ENCODE measurements around the gene NACC2. TPM values are rescaled to one million over a fixed set of nuclear protein-coding genes. Genes with fewer than 3 reads are reported as not detected.

NACC2 gene
- total RNA-seq, 1 experiment from 2014 or later: 28.3 TPM

DNA sequence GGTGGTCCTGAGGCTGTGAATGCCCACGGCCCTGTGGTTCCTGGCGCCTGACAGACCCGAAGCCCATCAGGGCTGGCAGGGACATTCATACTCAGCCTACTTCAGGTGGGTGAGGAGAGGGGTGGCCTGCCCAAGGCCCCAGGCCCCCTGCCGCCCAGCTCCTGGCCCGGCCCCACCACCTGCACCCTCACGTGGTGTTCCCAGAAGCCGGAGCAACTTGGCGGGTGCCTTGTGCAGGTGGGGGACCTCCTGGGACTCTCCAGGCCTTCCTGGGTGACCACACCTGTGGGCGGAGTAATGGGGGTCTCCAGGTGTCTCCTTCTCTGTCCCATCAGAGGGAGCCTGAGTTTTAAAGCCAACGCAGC is 97.1 kb downstream of the NACC2 start:
- DNase-seq (ENCODE audit: low read depth): no peak

DNA sequence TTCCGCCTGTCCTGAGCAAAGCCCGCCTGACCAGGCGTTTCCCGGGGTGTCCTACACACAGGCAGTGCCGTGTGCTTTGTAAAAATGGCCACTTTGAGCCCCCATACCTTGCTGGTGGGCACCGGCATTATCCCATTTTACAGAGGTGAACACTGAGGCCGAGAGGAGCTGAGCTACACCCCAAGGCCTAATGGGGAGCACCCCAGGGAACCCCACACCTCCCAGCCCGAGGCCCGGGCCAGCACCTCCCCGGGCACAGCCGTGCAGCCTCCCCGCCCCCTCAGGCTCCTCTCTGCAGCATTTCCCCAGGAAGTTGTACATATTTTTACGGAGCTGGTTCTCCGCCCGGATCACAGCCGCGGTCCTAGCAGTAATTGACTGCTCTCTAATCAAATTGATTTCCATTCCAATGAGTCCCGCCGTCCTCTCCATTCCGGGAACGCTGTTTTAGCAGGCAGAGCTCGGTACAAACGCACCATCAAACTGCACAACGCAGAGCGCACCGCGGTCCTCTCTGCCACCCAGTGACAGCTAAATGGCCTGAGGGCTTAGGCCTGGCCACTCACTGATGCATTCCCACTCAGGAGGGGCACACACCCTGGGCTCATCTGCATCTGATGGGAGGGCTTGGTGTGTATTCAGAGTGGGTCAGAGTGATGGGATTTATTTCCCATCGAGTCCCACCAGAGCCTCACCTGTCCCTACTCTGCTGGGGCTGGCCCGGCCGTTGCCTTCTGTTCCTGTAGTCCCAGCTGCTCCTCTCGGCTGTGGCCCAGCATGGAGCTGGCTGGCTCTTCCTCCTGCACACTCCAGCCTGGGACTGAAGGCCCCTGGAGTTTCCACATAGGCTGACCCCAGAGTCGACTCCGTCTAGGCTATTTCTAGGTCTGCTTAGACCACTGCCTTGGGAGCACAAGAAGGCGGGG is 97.7 kb downstream of the NACC2 start:
- no peak for DNase-seq (ENCODE audit: low read depth)

DNA sequence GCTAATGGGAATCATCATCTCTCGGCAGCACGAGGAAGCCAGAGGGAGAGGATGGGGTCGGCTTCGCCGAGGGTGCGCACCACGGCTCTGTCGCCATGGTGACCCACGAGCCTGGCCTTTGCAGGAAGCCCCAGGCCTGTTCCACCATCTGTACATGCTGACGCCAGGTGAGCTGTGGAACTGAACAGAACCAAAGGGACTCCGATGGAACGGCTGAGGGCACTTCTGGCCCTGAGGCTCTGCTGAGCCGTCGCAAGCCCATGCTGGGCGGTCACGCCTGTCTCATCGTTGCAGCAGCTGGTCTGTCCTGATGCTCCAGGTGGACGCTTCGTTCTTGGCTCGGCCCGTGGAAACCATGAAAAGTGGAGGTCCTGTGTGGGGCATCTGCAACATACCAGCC is 99.3 kb downstream of the NACC2 start:
- DNase-seq (ENCODE audit: low read depth): no peak

DNA sequence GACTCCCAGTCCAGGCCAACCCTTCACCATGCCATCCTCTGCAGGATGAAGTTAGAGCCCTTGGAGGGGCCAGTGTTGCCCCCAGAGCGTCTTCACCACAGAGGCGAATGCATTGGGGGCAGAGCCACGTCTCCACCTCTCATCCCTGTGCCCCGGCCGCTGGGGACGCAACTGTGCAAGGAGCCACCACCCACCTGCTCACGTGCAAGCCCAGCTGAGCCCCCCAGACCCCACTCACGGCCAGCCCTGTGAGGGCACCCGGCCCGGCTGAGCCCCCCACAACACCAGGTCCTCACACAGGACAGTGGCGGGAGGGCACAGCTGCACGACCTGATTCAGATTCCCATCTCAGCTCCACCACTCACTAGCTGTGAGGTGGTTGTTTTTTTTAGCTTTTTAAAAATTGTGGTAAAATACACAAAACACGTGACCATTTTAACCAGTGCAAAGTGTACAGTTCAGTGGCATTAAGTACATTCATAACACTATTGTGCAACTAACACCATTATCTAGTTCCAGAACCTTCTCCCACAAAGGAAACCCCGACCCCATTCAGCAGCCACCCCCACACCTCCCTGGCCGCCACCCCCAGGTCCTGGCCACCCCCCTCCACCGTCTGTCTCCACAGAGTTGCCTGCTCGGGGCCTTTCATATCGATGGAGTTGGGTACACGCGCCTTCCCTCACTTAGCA is 100.4 kb downstream of the NACC2 start:
- no peak for DNase-seq (ENCODE audit: low read depth)

DNA sequence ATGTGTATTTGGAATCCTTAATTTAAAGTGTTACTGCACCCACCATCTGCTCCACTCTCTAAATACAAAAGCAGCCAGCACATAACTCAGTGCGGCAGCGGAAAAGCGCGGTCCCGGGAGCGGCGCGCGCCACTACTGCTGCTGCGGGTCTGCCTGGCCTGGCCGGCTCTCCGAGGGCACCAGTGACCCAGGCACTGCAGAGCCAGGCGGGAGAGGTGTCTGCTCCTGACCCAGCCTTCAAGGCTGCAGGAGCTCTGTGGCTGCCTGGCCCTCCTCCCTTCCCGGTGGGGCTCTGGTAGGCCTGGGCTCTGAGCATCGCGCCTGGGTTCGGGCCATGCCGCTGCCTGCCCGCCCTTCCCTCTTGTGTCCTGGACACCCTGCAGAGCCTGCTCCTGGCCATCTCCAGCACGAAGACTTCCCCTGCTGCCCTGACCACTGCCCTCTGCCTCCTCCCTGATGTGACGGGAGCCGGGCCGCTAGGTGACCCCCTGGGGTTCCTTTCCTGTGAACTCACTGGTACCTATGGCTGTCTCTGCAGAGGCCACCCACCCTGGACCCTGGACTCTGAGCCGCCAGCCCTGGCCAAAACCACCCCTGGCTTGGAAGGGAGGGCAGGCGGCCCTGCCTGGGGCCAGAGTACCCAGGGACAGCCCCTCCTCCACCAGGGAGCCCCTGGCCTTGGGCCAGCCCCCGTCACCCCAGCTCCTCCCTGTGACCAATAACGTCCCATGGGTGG is 101.2 kb downstream of the NACC2 start:
- no peak for DNase-seq (ENCODE audit: low read depth)

DNA sequence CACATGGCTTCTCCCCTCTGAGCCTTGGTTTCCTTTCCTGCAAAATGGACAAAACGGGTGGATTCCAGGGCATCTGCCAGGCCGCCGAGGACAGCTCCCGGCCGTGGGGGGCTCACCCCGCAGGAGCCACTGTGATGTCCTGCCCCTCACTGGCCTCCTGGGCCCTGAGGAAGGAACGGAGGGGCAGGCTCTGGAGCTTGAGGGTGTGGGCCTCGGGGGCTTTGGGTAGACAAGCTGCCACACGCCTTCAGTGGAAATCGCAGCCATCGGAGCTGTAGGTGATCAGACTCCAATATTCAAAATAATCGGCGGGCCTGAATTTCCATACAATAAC is 101.7 kb downstream of the NACC2 start:
- no peak for DNase-seq (ENCODE audit: low read depth)

DNA sequence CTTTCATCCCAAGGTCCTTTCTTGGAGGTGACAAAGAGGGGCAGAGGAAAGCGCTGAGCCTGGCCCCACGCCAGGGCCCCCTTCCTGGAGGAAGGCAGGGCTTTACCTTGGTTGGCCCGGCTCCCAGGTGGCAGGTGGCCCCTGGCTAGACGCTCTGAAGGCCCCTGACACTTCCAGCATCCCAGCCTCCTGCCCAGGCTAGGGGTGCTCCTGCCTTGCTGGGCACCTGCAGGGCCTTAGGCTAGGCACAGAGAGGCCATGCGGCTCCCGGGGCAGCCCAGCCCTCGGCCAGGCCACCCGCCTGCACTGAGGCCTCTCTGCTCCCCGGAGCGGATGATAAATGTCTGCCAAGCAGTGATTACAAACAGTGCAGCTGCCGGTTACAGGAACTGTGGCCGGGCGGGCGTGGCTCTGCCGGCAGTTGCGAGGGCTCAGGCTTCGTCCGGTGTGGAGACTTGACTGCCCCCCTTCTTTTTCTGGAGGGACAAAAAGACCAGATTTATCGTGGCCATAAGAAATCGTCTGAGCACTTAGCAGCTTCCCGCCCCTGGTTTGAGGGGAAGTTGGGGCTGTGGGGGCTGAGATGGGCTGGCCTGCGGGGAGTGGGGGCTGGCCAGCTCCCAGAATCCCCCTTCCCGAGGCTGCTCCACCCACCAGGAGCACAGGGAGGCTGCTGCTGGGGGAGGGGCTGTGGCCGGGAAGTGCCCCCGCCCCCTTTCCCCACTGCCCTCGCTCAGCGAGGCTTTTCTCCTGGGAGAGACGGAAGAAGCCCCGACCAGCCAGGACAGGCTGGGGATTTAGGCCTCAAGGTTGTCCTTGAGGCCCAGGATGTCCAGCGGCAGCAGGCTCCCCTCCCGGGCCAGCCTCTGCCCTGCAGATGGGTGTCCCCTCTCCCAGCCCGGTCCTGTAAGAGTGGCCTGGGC is 102.3 kb downstream of the NACC2 start:
- DNase-seq (ENCODE audit: low read depth): peak; percentile 67

DNA sequence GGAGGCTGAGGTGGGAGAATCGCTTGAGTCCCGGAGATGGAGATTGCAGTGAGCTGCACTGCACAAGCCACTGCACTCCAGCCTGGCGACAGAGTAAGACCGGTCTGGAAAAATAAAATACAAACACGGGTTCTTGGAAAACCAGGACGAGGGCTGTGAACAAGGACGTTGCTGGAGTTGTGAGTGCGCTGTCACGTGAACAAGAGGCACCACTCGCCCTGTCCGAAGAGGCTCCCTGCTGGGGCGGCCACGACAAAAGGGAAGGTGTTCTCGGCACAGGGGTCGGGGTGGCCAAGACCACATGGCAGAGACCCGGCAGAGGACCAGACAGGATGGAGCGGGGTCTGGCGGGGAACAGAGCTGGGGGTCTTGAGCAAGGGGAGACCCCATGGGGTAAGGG is 103.3 kb downstream of the NACC2 start:
- no peak for DNase-seq (ENCODE audit: low read depth)

DNA sequence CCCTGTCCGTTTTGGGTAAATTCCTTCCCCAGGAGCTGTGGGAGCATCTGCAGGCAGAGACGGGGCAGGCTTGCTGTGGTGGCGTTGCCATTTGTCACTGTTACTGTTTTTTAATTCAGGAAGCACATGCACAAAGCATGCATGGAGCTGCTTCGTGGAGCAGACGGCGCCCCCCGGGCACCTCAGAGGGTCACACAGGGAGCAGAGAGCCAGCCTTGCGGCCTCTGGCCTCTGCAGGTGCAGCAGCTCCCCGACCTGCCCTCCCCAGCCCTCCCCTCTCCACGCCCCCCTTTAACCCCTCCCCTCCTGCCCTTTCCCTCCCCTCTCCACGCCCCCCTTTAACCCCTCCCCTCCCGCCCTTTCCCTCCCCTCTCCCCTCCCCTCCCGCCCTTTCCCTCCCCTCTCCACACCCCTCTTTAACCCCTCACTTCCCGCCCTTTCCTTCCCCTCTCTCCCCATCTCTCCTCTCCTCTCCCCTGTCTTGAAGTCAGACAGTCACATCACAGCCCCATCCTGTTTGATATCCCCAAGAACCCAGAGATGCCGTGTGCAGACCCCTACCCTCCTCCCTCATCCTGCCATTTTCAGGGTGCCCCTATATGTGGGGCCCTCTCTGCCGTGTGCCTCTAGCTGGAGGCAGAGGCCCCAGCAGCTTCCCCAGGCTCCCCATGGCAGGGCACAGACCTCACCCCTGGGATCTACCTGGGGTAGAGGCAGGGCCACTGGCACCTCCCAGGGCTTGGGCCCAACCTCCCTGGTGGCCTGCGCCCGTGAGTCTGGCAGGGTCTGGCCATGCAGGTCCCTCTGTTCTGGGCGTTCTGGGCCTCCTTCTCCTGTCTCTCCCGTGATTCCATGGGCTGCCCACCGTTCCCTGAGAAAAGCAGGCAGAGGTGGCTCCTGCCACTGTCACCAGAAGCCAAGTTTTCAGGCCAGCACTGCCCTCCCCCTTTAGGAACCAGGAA is 104.3 kb downstream of the NACC2 start:
- DNase-seq (ENCODE audit: low read depth): no peak

DNA sequence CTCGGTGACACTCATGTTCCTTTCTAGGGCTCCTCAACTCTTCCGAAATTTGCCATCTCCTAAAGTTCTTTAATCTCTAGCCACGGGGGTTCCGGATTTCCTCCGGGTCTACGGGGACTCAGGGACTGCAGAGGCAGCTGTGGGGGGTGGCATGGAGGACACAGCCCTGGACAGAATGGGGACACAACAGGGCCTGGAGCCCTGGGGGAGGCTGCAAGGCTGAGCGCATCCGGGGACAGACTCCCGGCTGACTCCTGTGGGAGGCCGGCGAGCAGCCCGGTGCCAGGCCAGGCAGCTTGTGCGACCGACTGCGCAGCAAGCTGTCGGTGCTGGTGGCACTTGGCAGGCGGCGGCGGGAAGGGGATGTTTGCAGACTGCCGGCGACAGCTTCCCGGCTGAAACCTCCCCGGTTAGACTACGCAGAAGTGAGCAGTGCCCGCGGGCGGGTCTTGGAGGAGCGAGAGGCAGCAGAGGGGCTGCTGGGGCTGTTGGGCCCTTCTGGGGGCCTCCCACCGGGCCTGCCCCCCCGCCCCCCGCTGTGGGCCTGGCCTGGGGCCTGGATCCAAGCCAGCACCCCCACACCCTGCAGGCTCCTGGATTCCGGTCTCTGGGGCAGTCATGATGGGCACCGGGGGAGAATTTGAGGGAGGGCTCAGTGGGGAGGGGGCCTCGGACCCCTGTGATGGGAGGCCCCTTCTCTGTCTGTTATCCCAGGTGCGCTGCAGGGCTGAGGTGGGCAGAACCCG is 105.2 kb downstream of the NACC2 start:
- DNase-seq (ENCODE audit: low read depth): no peak

DNA sequence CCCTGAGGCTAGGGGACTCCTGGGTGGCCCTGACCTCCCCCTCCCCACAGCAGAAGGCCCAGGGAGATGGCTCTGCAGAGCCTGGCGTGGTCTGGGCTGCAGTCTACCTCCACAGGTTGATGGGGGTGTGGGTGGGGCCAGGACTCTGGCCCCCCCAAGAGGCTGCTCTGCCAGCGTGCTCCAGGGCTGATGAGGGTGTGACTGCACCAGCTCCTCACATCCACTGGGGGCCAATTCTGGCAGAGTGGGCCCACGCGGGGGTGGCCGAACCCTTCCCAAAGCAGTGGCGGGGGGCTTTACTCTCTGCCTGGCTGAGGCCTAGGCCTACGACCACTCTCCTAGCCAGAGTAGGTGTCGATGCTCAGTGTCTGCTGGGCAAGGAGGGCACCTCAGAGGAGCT is 105.9 kb downstream of the NACC2 start:
- DNase-seq (ENCODE audit: low read depth): no peak

DNA sequence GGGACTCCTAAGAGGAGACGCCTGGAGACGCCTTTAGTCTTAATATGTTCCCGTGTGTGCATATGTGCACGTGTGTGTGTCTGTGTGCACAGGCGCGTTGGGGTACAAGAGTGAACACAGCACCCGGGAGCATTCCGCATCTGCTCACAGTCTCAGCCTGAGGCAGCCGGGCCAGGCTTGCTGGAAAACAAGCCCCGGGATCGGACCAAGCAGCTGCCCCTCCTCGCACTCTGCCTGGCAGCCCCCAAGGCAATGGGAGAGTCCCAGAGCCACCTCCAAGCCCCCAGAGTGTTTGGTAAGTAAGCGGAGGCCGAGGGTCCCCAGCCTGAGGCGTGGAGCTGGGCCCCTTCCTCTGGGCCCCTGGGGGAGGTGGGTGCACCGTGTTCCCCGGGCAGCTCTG is 106.6 kb downstream of the NACC2 start:
- no peak for DNase-seq (ENCODE audit: low read depth)

DNA sequence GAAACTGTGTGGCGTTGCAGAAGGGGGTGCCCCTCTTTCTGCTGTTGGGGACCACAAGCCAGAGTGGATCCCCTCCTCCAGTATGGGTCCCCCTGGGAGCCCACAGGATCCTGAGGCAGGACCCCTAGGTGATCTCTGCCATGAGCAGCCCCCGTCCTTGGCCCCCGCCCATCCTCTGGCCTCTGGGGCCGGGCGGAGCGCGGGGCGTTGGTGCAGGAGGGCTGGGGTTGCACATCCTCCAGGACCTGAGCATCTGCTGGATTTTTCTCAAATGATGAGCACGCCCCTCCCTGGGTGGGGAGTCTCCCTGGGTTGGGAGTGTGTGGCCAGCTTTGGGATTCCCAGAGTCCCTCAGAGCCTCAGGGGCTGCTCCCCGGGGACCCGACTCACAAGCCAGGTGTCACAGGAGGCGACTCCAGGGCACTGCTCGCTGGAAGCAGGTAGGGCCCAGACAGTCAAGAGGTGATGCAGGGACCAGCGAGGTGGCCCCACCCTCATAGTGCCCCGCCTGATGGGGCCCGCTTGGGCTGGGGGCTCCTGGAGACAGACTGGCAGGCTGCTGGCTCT is 107.2 kb downstream of the NACC2 start:
- DNase-seq (ENCODE audit: low read depth): no peak

DNA sequence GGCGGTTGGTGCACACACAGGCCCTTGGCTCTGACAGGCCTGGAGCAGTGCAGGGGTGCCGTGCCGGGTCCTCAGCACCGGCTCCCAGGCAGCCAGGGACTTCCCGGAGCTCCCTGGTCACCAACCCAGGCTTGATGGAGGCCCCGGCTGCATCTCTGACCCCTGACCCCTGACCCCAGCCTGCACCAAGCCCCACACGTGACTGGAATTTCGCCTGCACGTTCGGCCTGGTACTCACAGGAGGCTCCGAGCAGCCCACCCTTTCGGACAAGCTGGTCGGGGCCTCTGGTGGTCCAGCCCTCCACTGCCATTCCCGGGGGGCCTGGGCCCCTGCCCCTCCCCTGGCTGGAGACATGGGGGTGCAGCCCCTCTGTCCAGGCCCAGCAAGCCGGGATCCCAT is 108.5 kb downstream of the NACC2 start:
- DNase-seq (ENCODE audit: low read depth): no peak

DNA sequence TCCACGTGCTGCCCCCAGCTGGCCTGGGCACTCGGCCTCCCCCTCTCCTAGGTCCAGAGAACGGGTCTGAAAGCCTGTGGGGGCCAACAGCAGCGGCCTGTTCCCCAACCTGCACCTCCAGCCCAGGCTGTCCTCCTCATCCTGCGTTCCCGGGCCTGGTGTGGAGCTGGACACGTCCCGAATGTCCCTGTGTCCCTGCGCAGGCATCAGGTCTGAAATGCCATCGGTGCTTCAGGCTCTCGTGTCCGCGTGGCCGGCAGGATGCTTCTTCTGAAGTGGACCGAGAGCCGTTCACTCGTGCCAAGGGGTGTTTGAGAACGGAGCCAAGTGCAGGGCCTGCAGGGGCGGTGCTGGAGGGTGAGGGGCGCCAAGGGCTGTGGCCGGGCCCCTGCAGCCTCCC is 109.2 kb downstream of the NACC2 start:
- no peak for DNase-seq (ENCODE audit: low read depth)

DNA sequence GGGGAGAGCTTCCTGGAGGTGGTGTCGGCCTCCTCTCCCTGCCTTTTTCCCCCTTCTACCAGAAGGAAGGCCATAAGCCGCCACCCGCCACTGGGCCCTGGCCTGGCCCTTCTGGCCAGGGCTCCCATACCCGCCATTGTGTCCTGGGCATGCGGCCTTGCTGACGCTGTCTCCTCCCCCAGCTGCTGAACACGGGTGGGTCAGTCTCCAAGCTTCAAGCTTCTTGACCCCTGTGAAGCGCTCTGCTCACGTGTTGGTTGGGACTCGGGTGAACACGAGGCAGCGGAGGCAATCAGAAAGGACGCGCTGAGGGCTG is 109.7 kb downstream of the NACC2 start:
- DNase-seq (ENCODE audit: low read depth): no peak

DNA sequence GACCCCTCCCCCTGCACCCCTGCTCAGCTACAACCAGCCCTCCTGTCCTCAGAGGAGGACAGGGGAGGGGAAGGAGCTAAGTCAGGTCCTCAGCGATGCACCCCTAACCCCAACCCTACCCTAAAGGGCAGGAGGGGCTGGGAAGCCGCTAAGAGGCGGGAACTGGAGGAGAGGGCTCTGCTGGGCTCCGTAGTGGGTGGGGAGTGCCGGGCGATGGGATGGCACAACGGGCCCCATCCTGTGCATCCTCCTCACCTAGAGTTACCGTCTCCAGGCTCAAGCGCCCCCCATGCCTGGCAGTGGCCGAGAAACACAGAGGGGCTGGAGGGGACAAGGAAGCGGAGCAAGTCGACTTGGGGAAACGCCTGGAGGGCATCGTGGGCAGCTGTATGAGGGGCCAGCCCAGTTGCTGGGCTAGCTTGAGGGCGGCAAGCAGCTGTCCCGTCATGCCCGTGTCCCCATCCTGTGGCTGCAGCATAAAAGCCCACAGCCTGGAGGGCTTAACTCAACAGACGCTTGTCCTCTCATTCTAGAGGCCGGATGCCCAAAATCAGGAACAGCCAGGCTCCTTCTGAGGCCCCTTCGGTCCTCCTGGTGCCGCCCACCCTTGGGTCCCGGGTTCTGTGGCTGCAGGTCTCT is 110.9 kb downstream of the NACC2 start:
- DNase-seq (ENCODE audit: low read depth): no peak

DNA sequence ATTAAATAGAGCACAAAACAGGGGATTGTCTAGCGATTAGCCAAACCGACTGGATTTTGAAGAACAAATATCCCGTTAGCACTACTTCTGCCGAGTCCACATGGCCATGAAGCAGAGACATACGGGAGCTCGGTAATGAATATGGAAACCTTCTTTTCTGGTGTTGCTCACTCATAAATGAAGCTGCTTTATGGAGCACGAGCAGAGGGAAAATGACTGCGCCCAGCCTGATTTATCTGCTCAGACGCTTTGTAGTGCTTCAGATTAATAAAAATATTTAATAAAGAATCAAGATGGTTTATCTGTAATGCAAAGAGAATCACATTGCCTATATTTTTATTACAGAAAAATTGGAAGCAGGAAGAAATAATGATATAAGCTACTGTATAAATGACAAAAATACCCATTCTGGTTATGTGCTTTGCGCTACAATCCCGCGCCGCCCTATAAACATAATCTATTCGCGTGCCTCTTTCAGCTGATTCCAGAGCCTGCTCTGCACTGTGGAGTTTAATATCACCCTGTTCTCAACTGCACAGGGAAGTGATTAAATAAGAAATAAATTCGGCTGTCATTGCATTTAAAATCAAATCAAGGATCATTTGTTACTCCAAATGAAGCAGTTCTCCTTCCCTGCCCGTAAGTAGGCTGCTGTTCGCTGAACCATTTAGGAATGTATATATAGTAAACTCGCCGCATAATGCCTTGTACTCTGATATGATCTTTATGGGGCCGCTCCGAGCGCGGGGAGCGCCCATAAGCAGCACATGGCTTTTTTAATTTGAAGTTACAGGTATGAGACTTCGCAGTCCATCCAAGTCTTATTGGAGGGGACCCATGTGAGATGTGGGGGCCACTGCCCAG is 111.6 kb downstream of the NACC2 start:
- no peak for DNase-seq (ENCODE audit: low read depth)
